T-helper 17 cell (primary cell): ENCODE results near the gene C10orf143. TPM values are rescaled to one million over a fixed set of nuclear protein-coding genes. Genes with fewer than 3 reads are reported as not detected.
"Not testable (repeated sequence)": the region's sequence is repeated elsewhere in the genome, so short reads cannot be mapped to it uniquely, and the experiment has no call there.

Experiments used
- ATAC-seq: fragments of 150-1000 bp; cut with Tn5 transposase; 2 replicates; pipeline ENCODE4 v1.10.0; 2021; ENCODE audit warnings: mild to moderate bottlenecking, moderate library complexity
- DNase-seq, 3 donors: peaks; one replicate each; pipeline versions ENCODE4 v3.0.0 to v3.0.0-alpha.2; 2020 to 2021
- H3K9me3 ChIP-seq: one replicate; pipeline ENCODE4 v1.7.0; 2013; ENCODE audit warnings: low read length, mild to moderate bottlenecking; ENCODE audit not compliant: control insufficient read depth, poor library complexity, severe bottlenecking
- H3K27ac Mint-ChIP-seq: one replicate; pipeline ENCODE4 v1.8.0; 2022; ENCODE audit warnings: mild to moderate bottlenecking, moderate library complexity, mixed read lengths
- H3K27me3 Mint-ChIP-seq: one replicate; pipeline ENCODE4 v1.8.0; 2022; ENCODE audit warnings: mixed read lengths
- H3K36me3 Mint-ChIP-seq: one replicate; pipeline ENCODE4 v1.8.0; 2022; ENCODE audit warnings: low read depth, mixed read lengths
- H3K4me1 Mint-ChIP-seq: one replicate; pipeline ENCODE4 v1.8.0; 2022; ENCODE audit warnings: mild to moderate bottlenecking, mixed read lengths
- H3K4me3 Mint-ChIP-seq: one replicate; pipeline ENCODE4 v1.8.0; 2022; ENCODE audit warnings: mild to moderate bottlenecking, moderate library complexity, mixed read lengths
- total RNA-seq, 4 donors: library from RNA in 2 of 4; stranded (reverse) in 2 of 4; gene quantifications; one replicate each; pipeline ENCODE4 v1.2.3 and lab custom pipeline; 2022 to 2026

C10orf143 gene
- total RNA-seq, 2 donors from 2014 or later: 5.0 to 5.5 TPM

- Mint-ChIP-seq H3K4me1 (no peaks in the 10 kb centered on the region), H3K4me3 (no peak overlapping the region), H3K27me3 (no peaks in the 10 kb centered on the region), H3K27ac (no peak overlapping the region), H3K36me3 (no peaks in the 10 kb centered on the region)
- no peak for DNase-seq
- ATAC-seq: no peak
- no peaks in the 10 kb centered on the region for H3K9me3 ChIP-seq
Measured at GRCh38 chr10:130099344-130099743, 11.3 kb downstream of the C10orf143 start.

- not testable (repeated sequence) for H3K36me3 Mint-ChIP-seq, DNase-seq, H3K27ac Mint-ChIP-seq, H3K4me1 Mint-ChIP-seq, H3K4me3 Mint-ChIP-seq, ATAC-seq, H3K9me3 ChIP-seq, H3K27me3 Mint-ChIP-seq
Measured at GRCh38 chr10:130090565-130090964, 20.1 kb downstream of the C10orf143 start.

- ATAC-seq: no peak
- Mint-ChIP-seq H3K4me1 (peaks cover 2% of the 10 kb centered on the region), H3K4me3 (no peak overlapping the region), H3K27me3 (no peaks in the 10 kb centered on the region), H3K36me3 (peaks cover 3% of the 10 kb centered on the region), H3K27ac (no peak overlapping the region)
- H3K9me3 ChIP-seq: no peaks in the 10 kb centered on the region
- no peak for DNase-seq
Measured at GRCh38 chr10:130080461-130080814, 30.2 kb downstream of the C10orf143 start.

GRCh38 chr10:130079614-130080460, 30.8 kb downstream of the C10orf143 start:
- Mint-ChIP-seq H3K4me1 (peaks cover 2% of the 10 kb centered on the region), H3K4me3 (no peak overlapping the region), H3K27ac (no peak overlapping the region), H3K36me3 (peaks cover 3% of the 10 kb centered on the region), H3K27me3 (no peaks in the 10 kb centered on the region)
- no peak for ATAC-seq
- DNase-seq: no peak
- no peaks in the 10 kb centered on the region for H3K9me3 ChIP-seq

GRCh38 chr10:130078120-130078519, 32.5 kb downstream of the C10orf143 start:
- DNase-seq (no peak), ATAC-seq (no peak)
- Mint-ChIP-seq H3K4me3 (no peak overlapping the region), H3K4me1 (peaks cover 2% of the 10 kb centered on the region), H3K27me3 (no peaks in the 10 kb centered on the region), H3K36me3 (peaks cover 3% of the 10 kb centered on the region), H3K27ac (no peak overlapping the region)
- no peaks in the 10 kb centered on the region for H3K9me3 ChIP-seq

- H3K27me3 Mint-ChIP-seq: no peaks in the 10 kb centered on the region
- DNase-seq: no peak
- H3K27ac Mint-ChIP-seq: no peak overlapping the region
- no peak overlapping the region for H3K4me3 Mint-ChIP-seq
- peaks cover 3% of the 10 kb centered on the region for H3K36me3 Mint-ChIP-seq
- no peak for ATAC-seq
- no peaks in the 10 kb centered on the region for H3K9me3 ChIP-seq
- peaks cover 2% of the 10 kb centered on the region for H3K4me1 Mint-ChIP-seq
Measured at GRCh38 chr10:130076681-130077080, 33.9 kb downstream of the C10orf143 start.

- H3K4me3 Mint-ChIP-seq: no peak overlapping the region
- no peaks in the 10 kb centered on the region for H3K9me3 ChIP-seq
- peaks cover 2% of the 10 kb centered on the region for H3K4me1 Mint-ChIP-seq
- no peaks in the 10 kb centered on the region for H3K27me3 Mint-ChIP-seq
- no peak for ATAC-seq
- DNase-seq: no peak
- H3K27ac Mint-ChIP-seq: no peak overlapping the region
- peaks cover 3% of the 10 kb centered on the region for H3K36me3 Mint-ChIP-seq
Measured at GRCh38 chr10:130074639-130075038, 36.0 kb downstream of the C10orf143 start.

- Mint-ChIP-seq H3K27me3 (no peaks in the 10 kb centered on the region), H3K4me3 (no peak overlapping the region), H3K36me3 (peaks cover 3% of the 10 kb centered on the region), H3K27ac (no peak overlapping the region), H3K4me1 (peaks cover 2% of the 10 kb centered on the region)
- DNase-seq: no peak
- no peak for ATAC-seq
- no peaks in the 10 kb centered on the region for H3K9me3 ChIP-seq
Measured at GRCh38 chr10:130073912-130074311, 36.7 kb downstream of the C10orf143 start.

- no peak overlapping the region for H3K4me3 Mint-ChIP-seq
- peaks cover 2% of the 10 kb centered on the region for H3K4me1 Mint-ChIP-seq
- no peak for ATAC-seq
- H3K27ac Mint-ChIP-seq: no peak overlapping the region
- no peak for DNase-seq
- H3K27me3 Mint-ChIP-seq: no peaks in the 10 kb centered on the region
- peaks cover 3% of the 10 kb centered on the region for H3K36me3 Mint-ChIP-seq
- no peaks in the 10 kb centered on the region for H3K9me3 ChIP-seq
Measured at GRCh38 chr10:130072247-130072646, 38.4 kb downstream of the C10orf143 start.

- Mint-ChIP-seq H3K36me3 (no peaks in the 10 kb centered on the region), H3K4me1 (no peaks in the 10 kb centered on the region), H3K4me3 (no peak overlapping the region), H3K27ac (no peak overlapping the region), H3K27me3 (no peaks in the 10 kb centered on the region)
- ATAC-seq (no peak), DNase-seq (no peak)
- no peaks in the 10 kb centered on the region for H3K9me3 ChIP-seq
Measured at GRCh38 chr10:130067893-130068292, 42.7 kb downstream of the C10orf143 start.

GRCh38 chr10:130066743-130067142, 43.9 kb downstream of the C10orf143 start:
- no peaks in the 10 kb centered on the region for H3K9me3 ChIP-seq
- no peak for ATAC-seq
- H3K27ac Mint-ChIP-seq: no peak overlapping the region
- no peak for DNase-seq
- no peak overlapping the region for H3K4me3 Mint-ChIP-seq
- H3K36me3 Mint-ChIP-seq: no peaks in the 10 kb centered on the region
- no peaks in the 10 kb centered on the region for H3K27me3 Mint-ChIP-seq
- H3K4me1 Mint-ChIP-seq: no peaks in the 10 kb centered on the region

GRCh38 chr10:130065251-130065650, 45.4 kb downstream of the C10orf143 start:
- no peaks in the 10 kb centered on the region for H3K27me3 Mint-ChIP-seq
- DNase-seq (no peak), ATAC-seq (no peak)
- H3K4me3 Mint-ChIP-seq: no peak overlapping the region
- H3K4me1 Mint-ChIP-seq: no peaks in the 10 kb centered on the region
- no peaks in the 10 kb centered on the region for H3K36me3 Mint-ChIP-seq
- no peaks in the 10 kb centered on the region for H3K9me3 ChIP-seq
- H3K27ac Mint-ChIP-seq: no peak overlapping the region

- no peaks in the 10 kb centered on the region for H3K9me3 ChIP-seq
- Mint-ChIP-seq H3K36me3 (no peaks in the 10 kb centered on the region), H3K27me3 (no peaks in the 10 kb centered on the region), H3K4me1 (no peaks in the 10 kb centered on the region), H3K27ac (no peak overlapping the region), H3K4me3 (no peak overlapping the region)
- DNase-seq: no peak
- no peak for ATAC-seq
Measured at GRCh38 chr10:130064783-130065182, 45.8 kb downstream of the C10orf143 start.

GRCh38 chr10:130062976-130063375, 47.7 kb downstream of the C10orf143 start:
- H3K27me3 Mint-ChIP-seq: no peaks in the 10 kb centered on the region
- no peak overlapping the region for H3K4me3 Mint-ChIP-seq
- H3K9me3 ChIP-seq: no peaks in the 10 kb centered on the region
- ATAC-seq (no peak), DNase-seq (no peak)
- H3K27ac Mint-ChIP-seq: no peak overlapping the region
- no peaks in the 10 kb centered on the region for H3K4me1 Mint-ChIP-seq
- peaks cover 2% of the 10 kb centered on the region for H3K36me3 Mint-ChIP-seq
